ENCODE results near the gene SEZ6. TPM values are rescaled to one million over a fixed set of nuclear protein-coding genes. Genes with fewer than 3 reads are reported as not detected.

Gene SEZ6
- total RNA-seq, 1 donor from 2014 or later, result not detected

GRCh38 chr17:28947639-28948038 lies 58.2 kb downstream of the SEZ6 start:
- Mint-ChIP-seq H3K27ac (peak overlapping the region; percentile 93), H3K9me3 (no peaks in the 10 kb centered on the region), H3K36me3 (ENCODE audit: low read depth) (peaks cover 48% of the 10 kb centered on the region), H3K27me3 (no peaks in the 10 kb centered on the region), H3K4me3 (peak overlapping the region; percentile 96), H3K4me1 (peaks cover 60% of the 10 kb centered on the region)
- no peak for TF ChIP-seq CTCF (IDR thresholded peaks at IDR 0.05)
- CTCF ChIA-PET, result no interaction called here
- DNase-seq (no peak), ATAC-seq (ENCODE audit: low read depth) (no peak)
- intact Hi-C loops (cut with micrococcal nuclease), result loop anchor here (2.0 kb wide), 2 partner anchors 21 to 105 kb away; partner anchors contain the start of gene FAM222B
- POLR2A ChIA-PET, result interaction anchor here (0.6 to 3.3 kb wide), 5 partner anchors 9 to 227 kb away, joined by 3 to 45 read pairs (median 5); partner anchors contain the start of gene RPL23A

- H3K4me1 Mint-ChIP-seq, result peaks cover 68% of the 10 kb centered on the region
- TF ChIP-seq CTCF (IDR thresholded peaks at IDR 0.05), result no peak
- DNase-seq (no peak), ATAC-seq (ENCODE audit: low read depth) (no peak)
- POLR2A ChIA-PET, result no interaction called here
- peak overlapping the region; percentile 24 for H3K27ac Mint-ChIP-seq
- CTCF ChIA-PET, result interaction anchor here (1.5 kb wide), 1 partner anchor 219 kb away, joined by 6 read pairs; the partner anchor contains the start of gene TLCD1
- H3K27me3 Mint-ChIP-seq, result no peaks in the 10 kb centered on the region
- peaks cover 54% of the 10 kb centered on the region for H3K36me3 Mint-ChIP-seq (ENCODE audit: low read depth)
- no peak overlapping the region for H3K4me3 Mint-ChIP-seq
- intact Hi-C loops (cut with micrococcal nuclease), result no loop called here
- no peaks in the 10 kb centered on the region for H3K9me3 Mint-ChIP-seq
Measured at GRCh38 chr17:28946239-28946638, 59.6 kb downstream of the SEZ6 start.

GRCh38 chr17:28944862-28945741 lies 60.7 kb downstream of the SEZ6 start:
- Mint-ChIP-seq H3K4me3 (peak overlapping the region; percentile 65), H3K4me1 (peaks cover 80% of the 10 kb centered on the region), H3K9me3 (no peaks in the 10 kb centered on the region), H3K36me3 (ENCODE audit: low read depth) (peaks cover 53% of the 10 kb centered on the region), H3K27me3 (no peaks in the 10 kb centered on the region), H3K27ac (peak overlapping the region; percentile 20)
- no peak for TF ChIP-seq CTCF (IDR thresholded peaks at IDR 0.05)
- ChIA-PET POLR2A (interaction anchor here (0.6 to 1.1 kb wide), 6 partner anchors 10 to 225 kb away, joined by 3 to 6 read pairs (median 3); partner anchors contain the start of genes RPL23A and TLCD1), CTCF (interaction anchor here (0.5 to 1.5 kb wide), 5 partner anchors 8 to 218 kb away, joined by 3 to 6 read pairs (median 3); partner anchors contain the start of gene TLCD1)
- intact Hi-C loops (cut with micrococcal nuclease), result no loop called here
- DNase-seq (no peak), ATAC-seq (ENCODE audit: low read depth) (no peak)

GRCh38 chr17:28944343-28944742 lies 61.5 kb downstream of the SEZ6 start:
- no peaks in the 10 kb centered on the region for H3K9me3 Mint-ChIP-seq
- H3K27me3 Mint-ChIP-seq, result no peaks in the 10 kb centered on the region
- ChIA-PET POLR2A (interaction anchor here (0.6 to 1.1 kb wide), 4 partner anchors 50 to 224 kb away, joined by 3 to 16 read pairs (median 3); partner anchors contain the start of gene RPL23A), CTCF (interaction anchor here (1.3 kb wide), 1 partner anchor 9 kb away, joined by 5 read pairs; no protein-coding TSS in a partner anchor)
- TF ChIP-seq CTCF (IDR thresholded peaks at IDR 0.05), result no peak
- peaks cover 86% of the 10 kb centered on the region for H3K4me1 Mint-ChIP-seq
- intact Hi-C loops (cut with micrococcal nuclease), result no loop called here
- DNase-seq (no peak), ATAC-seq (ENCODE audit: low read depth) (no peak)
- peaks cover 58% of the 10 kb centered on the region for H3K36me3 Mint-ChIP-seq (ENCODE audit: low read depth)
- H3K27ac Mint-ChIP-seq, result no peak overlapping the region
- H3K4me3 Mint-ChIP-seq, result no peak overlapping the region

GRCh38 chr17:28942925-28943324 lies 62.9 kb downstream of the SEZ6 start:
- POLR2A ChIA-PET, result no interaction called here

More at GRCh38 chr17:28942925-28943324, 62.9 kb downstream of the SEZ6 start:
- Mint-ChIP-seq H3K27me3 (no peaks in the 10 kb centered on the region), H3K4me3 (no peak overlapping the region), H3K27ac (no peak overlapping the region), H3K36me3 (ENCODE audit: low read depth) (peaks cover 51% of the 10 kb centered on the region), H3K9me3 (no peaks in the 10 kb centered on the region), H3K4me1 (peaks cover 84% of the 10 kb centered on the region)
- DNase-seq (no peak), ATAC-seq (ENCODE audit: low read depth) (no peak)
- intact Hi-C loops (cut with micrococcal nuclease), result no loop called here
- TF ChIP-seq CTCF (IDR thresholded peaks at IDR 0.05), result no peak
- CTCF ChIA-PET, result interaction anchor here (0.8 to 1.3 kb wide), 2 partner anchors 11 to 22 kb away, joined by 3 to 5 read pairs; no protein-coding TSS in a partner anchor
